ENCODE results near the gene UBASH3A.

- TF ChIP-seq POLR2AphosphoS5 (IDR thresholded peaks at IDR 0.05; ENCODE audit: borderline replicate concordance, low read depth, low read length), result no peak
- TF ChIP-seq EZH2 (IDR thresholded peaks at IDR 0.05), result no peak
- no peak for TF ChIP-seq FOXP2 (optimal IDR thresholded peaks at IDR 0.05; ENCODE audit: control extremely low read depth, extremely low read length, insufficient read depth)
These were observed 29.7 kb upstream of the UBASH3A start for GRCh38 chr21:42373908-42374455.
